GM18520 (cell line): Measurements from ENCODE around the gene PISD.
A peak's percentile ranks its signal among the peaks of the same experiment; 100 is the strongest.
"Not testable (repeated sequence)": the region's sequence is repeated elsewhere in the genome, so short reads cannot be mapped to it uniquely, and the experiment has no call there.

ENCODE experiments used
- ATAC-seq: cut with Tn5 transposase; IDR thresholded peaks from one replicate; pipeline ENCODE4 v1.9.1; 2021; ENCODE audit not compliant: unreplicated experiment

Gene PISD

DNA sequence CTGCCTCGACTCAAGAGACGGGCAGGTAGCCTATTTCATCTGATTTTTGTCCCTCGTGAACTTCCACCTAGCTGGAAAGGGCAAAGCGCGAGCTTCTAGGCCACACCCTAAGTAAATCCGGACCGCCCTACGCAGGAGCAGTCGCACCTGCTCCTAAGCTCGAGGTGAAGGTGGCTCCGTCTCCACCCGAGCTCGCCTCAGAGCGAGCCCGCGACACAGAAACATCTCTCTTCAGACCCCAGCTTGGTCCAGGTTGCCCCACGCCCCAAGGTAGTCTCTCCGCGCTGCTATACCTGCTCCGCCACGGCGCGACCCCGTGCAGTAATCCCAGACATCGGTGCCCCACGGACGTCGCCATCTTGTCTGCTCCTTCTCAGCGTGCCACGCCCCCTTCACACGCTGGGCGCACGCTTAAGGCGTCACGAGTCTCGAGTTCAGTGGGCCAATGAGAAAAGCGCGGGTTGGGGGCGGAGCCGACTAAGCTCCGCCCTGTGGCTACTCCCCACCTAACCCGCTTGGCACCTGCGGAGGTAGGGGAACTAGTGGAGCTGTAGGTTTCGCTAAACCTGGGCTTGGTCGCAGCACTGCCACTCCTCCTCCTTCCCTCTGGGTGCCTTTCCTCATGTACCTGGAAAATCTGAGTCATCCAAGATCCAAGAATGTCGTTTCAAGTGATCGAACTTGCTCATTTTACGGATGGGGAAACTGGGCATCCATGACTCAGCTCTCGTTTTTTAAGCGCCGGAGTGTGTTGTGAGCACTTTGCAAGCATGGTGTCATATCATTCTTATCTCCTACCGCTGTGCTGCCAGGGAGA is at the start of gene PISD:
PISD (minus strand) TSS at position 365 of the 817 bp plus-strand sequence; CDS start at position 358, 7 bp downstream.
- peak; percentile 69 for ATAC-seq

GRCh38 chr22:31711226-31711625 is 49.2 kb upstream of the PISD start:
- ATAC-seq, result not testable (repeated sequence)

GRCh38 chr22:31707519-31707918 is 45.5 kb upstream of the PISD start:
- no peak for ATAC-seq

- ATAC-seq, result no peak
These were observed 33.4 kb upstream of the PISD start for GRCh38 chr22:31695423-31695822.

DNA sequence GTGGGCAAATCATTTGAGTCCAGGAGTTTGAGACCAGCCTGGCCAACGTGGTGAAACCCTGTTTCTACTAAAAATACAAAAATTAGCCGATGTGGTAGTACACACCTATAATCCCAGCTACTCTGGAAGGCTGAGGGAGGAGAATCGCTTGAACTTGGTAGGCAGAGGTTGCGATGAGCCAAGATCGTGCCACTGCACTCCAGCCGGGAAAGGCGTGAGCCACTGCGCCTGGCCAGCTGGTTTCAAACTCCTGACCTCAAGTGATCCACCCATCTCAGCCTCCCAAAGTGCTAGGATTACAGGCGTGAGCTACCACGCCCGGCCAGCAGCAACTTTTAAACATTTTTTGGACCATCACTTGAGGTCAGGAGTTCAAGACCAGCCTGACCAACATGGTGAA is 32.0 kb upstream of the PISD start:
- not testable (repeated sequence) for ATAC-seq

- no peak for ATAC-seq
These were observed 30.3 kb upstream of the PISD start for GRCh38 chr22:31692186-31692886.

GRCh38 chr22:31691408-31691807 is 29.4 kb upstream of the PISD start:
- ATAC-seq, result no peak

DNA sequence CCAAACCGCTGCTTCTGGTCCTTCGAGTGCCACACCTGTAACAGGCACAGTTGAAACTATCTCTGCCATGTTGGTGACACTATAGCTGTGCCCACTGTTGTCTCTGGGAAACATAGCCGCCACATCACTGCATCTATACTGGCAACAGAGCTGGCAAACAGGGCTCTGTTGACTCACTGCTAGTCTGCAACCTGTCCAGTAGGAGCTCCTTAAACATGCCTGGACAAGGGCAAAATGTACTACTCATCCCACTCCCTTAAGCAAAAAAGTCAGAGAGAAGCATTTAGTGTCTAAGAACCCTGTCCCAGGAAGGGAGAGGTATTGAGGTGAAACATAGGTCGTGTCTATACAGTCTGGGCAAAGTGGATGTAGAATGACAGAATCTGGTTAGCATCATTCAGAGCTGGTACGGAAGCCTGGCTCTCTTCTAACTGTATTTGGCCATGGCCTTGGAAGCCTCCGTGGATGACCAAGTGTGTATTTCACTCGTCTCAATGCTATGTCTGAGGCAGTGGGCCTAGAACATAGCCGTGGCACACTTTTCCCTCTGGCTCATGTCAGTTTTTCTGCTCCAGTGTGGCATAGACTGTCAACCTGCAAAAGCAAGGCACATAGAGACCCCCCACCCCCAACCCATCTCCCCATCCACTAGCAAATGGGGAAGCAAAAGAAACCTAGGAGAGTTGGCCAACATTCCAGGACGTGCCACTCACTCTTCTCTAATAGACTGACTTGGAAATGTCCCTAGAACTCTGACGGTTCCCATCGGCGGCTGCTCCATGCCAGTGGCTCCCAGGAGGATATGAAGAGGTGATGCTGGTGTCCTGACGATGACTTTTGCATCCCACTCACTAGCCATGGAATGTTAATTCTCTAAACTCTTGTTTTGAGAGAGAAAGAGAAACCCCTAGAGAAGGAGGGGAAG is 21.4 kb upstream of the PISD start:
- ATAC-seq, result no peak

DNA sequence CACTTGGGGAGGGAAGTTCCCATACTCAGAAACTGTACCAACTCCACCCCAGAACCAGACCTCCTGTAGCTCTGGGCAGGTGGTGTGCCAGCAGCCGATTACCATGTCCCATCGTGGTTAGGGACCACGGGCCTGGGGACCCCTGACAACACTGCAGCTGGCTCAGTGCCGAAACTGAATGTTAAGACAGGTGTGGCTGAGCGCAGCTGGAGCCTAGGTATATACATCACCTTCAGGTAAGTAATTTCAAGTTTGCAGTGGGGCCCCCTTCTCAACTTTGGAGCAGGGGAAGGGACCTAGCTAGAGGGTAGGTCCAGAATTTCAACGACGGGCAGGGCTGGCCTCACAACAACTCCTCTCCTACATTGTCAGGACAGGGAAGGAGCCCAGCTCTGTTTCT is 20.7 kb upstream of the PISD start:
- ATAC-seq, result no peak

- ATAC-seq, result no peak
These were observed 19.6 kb upstream of the PISD start for GRCh38 chr22:31681349-31682345.

GRCh38 chr22:31680861-31681341 is 18.9 kb upstream of the PISD start:
- no peak for ATAC-seq

- no peak for ATAC-seq
These were observed 16.7 kb upstream of the PISD start for GRCh38 chr22:31678748-31679147.

DNA sequence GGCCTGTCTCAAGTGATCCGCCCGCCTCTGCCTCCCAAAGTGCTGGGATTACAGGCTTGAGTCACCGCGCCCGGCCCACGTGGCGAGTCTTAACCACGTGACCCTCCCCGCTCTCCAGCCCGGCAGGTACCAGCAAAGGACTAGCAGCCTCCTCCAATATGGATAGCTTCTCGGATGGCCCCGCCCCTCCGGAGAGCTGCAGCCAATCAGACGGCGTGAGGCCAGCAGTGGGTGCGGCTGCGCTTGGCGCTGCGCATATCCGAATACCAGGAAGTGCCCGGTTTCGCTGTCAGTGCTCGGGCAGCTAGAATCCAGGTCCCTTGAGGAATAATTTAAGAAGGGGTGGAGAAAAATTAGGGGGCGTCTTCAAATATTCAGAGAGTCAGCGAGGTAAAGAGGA is 14.7 kb upstream of the PISD start:
- peak; percentile 83 for ATAC-seq

GRCh38 chr22:31674219-31674618 is 12.2 kb upstream of the PISD start:
- ATAC-seq, result not testable (repeated sequence)

GRCh38 chr22:31668849-31669248 is 6.8 kb upstream of the PISD start:
- ATAC-seq, result not testable (repeated sequence)

- no peak for ATAC-seq
These were observed 638 bp upstream of the PISD start for GRCh38 chr22:31662668-31663037.

- peak; percentile 27 for ATAC-seq
These were observed 1.1 kb downstream of the PISD start for GRCh38 chr22:31660860-31661341.

GRCh38 chr22:31659246-31659645 is 2.8 kb downstream of the PISD start:
- ATAC-seq, result no peak

DNA sequence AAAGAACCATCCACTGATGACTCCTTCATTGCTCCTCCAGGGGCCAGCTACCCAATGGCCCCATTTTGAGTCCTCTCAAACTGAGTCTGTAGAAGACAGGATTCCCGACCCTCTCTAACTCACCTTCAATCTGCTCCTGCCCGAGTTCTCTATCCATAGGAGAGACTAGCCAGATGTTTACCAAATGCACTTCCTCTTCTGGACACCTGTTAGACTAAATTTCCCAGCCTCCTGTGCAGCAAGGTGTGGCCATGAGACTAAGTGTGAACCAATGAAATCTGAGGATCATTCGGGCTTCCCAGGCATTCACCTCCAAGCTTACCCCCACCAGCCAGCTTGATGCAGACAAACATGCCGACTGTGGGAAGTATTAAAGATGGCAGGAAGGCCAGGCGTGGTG is 7.6 kb downstream of the PISD start:
- ATAC-seq, result no peak

DNA sequence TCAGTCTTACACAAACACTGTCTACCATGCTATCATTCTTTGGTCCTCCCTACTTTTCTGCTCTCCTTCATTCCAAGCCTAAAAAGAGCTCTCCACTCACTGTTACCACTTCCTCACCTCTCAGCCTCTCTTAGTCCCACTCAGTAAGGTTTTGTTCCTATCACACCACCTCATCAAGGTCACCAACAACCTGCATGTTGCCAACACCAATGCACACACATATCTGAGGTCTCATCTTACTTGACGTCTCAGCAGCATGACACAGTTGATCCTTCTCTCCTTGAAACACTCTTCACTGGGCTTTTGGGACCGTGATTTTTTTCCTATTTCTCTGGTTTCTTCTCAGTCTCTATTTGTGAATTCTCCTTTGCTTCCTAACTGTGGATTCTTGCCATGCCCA is 8.1 kb downstream of the PISD start:
- ATAC-seq, result no peak
